Esophagus squamous epithelium (tissue), 5 donors: ENCODE data around the gene ATP12A. TPM values are rescaled to one million over a fixed set of nuclear protein-coding genes. Genes with fewer than 3 reads are reported as not detected.

Source experiments
- DNase-seq: peaks from one replicate; lab custom pipeline; 2025; lab: John Stamatoyannopoulos, UW
- H3K27ac ChIP-seq, 4 donors: fragments of 200-600 bp; sonication (generic); one replicate each; pipeline ENCODE4 v1.5.1; 2016 to 2019; ENCODE audit warnings: mild to moderate bottlenecking in 1 of 4
- H3K27me3 ChIP-seq, 4 donors: fragments of 200-600 bp; sonication (generic); 1 replicate in 3 of 4; 2 replicates in 1 of 4; pipeline versions ENCODE4 v1.5.1 to v1.6.0; 2017 to 2021; ENCODE audit warnings: antibody characterized with exemption in 1 of 4
- H3K36me3 ChIP-seq, 3 donors: fragments of 200-600 bp; sonication (generic); one replicate each; pipeline ENCODE4 v1.5.1; 2016 to 2019
- H3K4me1 ChIP-seq, 3 donors: fragments of 200-600 bp; sonication (generic); one replicate each; pipeline ENCODE4 v1.5.1; 2017 to 2019
- H3K4me3 ChIP-seq, 4 donors: fragments of 200-600 bp; sonication (generic); 1 replicate in 3 of 4; 2 replicates in 1 of 4; pipeline ENCODE4 v1.5.1; 2016 to 2019; ENCODE audit warnings: mild to moderate bottlenecking in 2 of 4, moderate library complexity in 1 of 4
- H3K9me3 ChIP-seq, 3 donors: fragments of 200-600 bp; sonication (generic); one replicate each; pipeline ENCODE4 v1.5.1; 2016 to 2019
- CTCF ChIP-seq, 6 experiments: fragments of 450-650 bp in 4 of 6; fragments of 200-600 bp in 2 of 6; sonication (generic) in 2 of 6; IDR thresholded peaks; one replicate each; pipeline ENCODE4 v1.5.1; 2016 to 2019; ENCODE audit warnings: antibody characterized with exemption in 6 of 6, mild to moderate bottlenecking in 4 of 6, moderate library complexity in 4 of 6
- POLR2A ChIP-seq, 4 donors: fragments of 450-650 bp; IDR thresholded peaks; one replicate each; pipeline ENCODE4 v1.6.1; 2017; ENCODE audit warnings: antibody characterized with exemption in 4 of 4, mild to moderate bottlenecking in 4 of 4, moderate library complexity in 3 of 4
- WGBS, 2 donors: methylation state at CpG; one replicate each; pipeline ENCODE4 v1.1.5; 2018; 5-methylcytosine and 5-hydroxymethylcytosine counted together
- intact Hi-C: fragments of 100-400 bp; cut with DNase I; formaldehyde crosslinking; loops from one replicate; pipeline ENCODE4 v1.15.0; 2022
- total RNA-seq, 4 donors: library from RNA; depleted of rRNA; stranded (reverse); fragments of >200 nt; gene quantifications; one replicate each; pipeline ENCODE4 v1.1.0, GENCODE V29; 2016
- donor health status: DM: yes; HTN: yes; CAD: no.

ATP12A gene
- total RNA-seq, 4 donors from 2014 or later: 0.31 to 2.9 (median 2.4) TPM

- TF ChIP-seq CTCF (IDR thresholded peaks at IDR 0.05) (no peak), POLR2A (IDR thresholded peaks at IDR 0.05) (no peak)
- no peaks in the 10 kb centered on the region for H3K9me3 ChIP-seq
- H3K4me1 ChIP-seq: peaks cover 2 to 20% (median 8%) of the 10 kb centered on the region in 3 donors
- intact Hi-C loops: no loop called here
- H3K27ac ChIP-seq: no peak overlapping the region
- H3K27me3 ChIP-seq: no peaks in the 10 kb centered on the region
- H3K4me3 ChIP-seq: no peak overlapping the region
- H3K36me3 ChIP-seq: no peaks in the 10 kb centered on the region
- DNase-seq: no peak
Measured at GRCh38 chr13:24648271-24648670, 31.9 kb upstream of the ATP12A start.

GRCh38 chr13:24648983-24649687, 31.1 kb upstream of the ATP12A start:
- Histone ChIP-seq H3K4me3 (no peak overlapping the region), H3K36me3 (no peaks in the 10 kb centered on the region), H3K9me3 (no peaks in the 10 kb centered on the region), H3K27me3 (no peaks in the 10 kb centered on the region), H3K4me1 (peaks cover 2 to 20% (median 8%) of the 10 kb centered on the region in 3 donors), H3K27ac (no peak overlapping the region)
- intact Hi-C loops: no loop called here
- WGBS, 2 donors: 62 to 80% methylated on average over 9 to 11 of the region's 14 CpGs
- TF ChIP-seq POLR2A (IDR thresholded peaks at IDR 0.05): no peak
- TF ChIP-seq CTCF (IDR thresholded peaks at IDR 0.05): no peak
- no peak for DNase-seq

- intact Hi-C loops: no loop called here
- no peak overlapping the region for H3K4me3 ChIP-seq
- H3K27me3 ChIP-seq: no peaks in the 10 kb centered on the region
- WGBS, 2 donors: 55 to 71% methylated on average over 2 of the region's 2 CpGs
- TF ChIP-seq CTCF (IDR thresholded peaks at IDR 0.05) (no peak), POLR2A (IDR thresholded peaks at IDR 0.05) (no peak)
- peaks cover 2 to 20% (median 8%) of the 10 kb centered on the region in 3 donors for H3K4me1 ChIP-seq
- no peak overlapping the region for H3K27ac ChIP-seq
- no peaks in the 10 kb centered on the region for H3K9me3 ChIP-seq
- no peaks in the 10 kb centered on the region for H3K36me3 ChIP-seq
- DNase-seq: no peak
Measured at GRCh38 chr13:24649688-24650043, 30.5 kb upstream of the ATP12A start.

- intact Hi-C loops: no loop called here
- no peak for DNase-seq
- Histone ChIP-seq H3K27ac (no peak overlapping the region), H3K9me3 (no peaks in the 10 kb centered on the region), H3K36me3 (no peaks in the 10 kb centered on the region), H3K4me1 (peaks cover 2 to 20% (median 8%) of the 10 kb centered on the region in 3 donors), H3K27me3 (no peaks in the 10 kb centered on the region), H3K4me3 (no peak overlapping the region)
- no peak for TF ChIP-seq POLR2A (IDR thresholded peaks at IDR 0.05)
- TF ChIP-seq CTCF (IDR thresholded peaks at IDR 0.05): no peak
- WGBS, 2 donors: 49 to 50% methylated on average over 3 of the region's 3 CpGs
Measured at GRCh38 chr13:24650161-24650560, 30.0 kb upstream of the ATP12A start.

GRCh38 chr13:24651718-24652345, 28.4 kb upstream of the ATP12A start:
- Histone ChIP-seq H3K4me1 (peaks cover 2 to 20% (median 8%) of the 10 kb centered on the region in 3 donors), H3K27ac (peak overlapping the region in 1 of 4 donors; percentile 64), H3K36me3 (no peaks in the 10 kb centered on the region), H3K4me3 (no peak overlapping the region), H3K9me3 (no peaks in the 10 kb centered on the region), H3K27me3 (no peaks in the 10 kb centered on the region)
- no peak for TF ChIP-seq POLR2A (IDR thresholded peaks at IDR 0.05)
- no peak for TF ChIP-seq CTCF (IDR thresholded peaks at IDR 0.05)
- 47 to 63% methylated on average over 2 to 3 of the region's 7 CpGs for WGBS, 2 donors
- no peak for DNase-seq
- intact Hi-C loops: no loop called here
